Measurements from ENCODE around the gene GAS2L2. TPM values are rescaled to one million over a fixed set of nuclear protein-coding genes. Genes with fewer than 3 reads are reported as not detected.

GAS2L2 gene
- total RNA-seq, 1 donor from 2014 or later: 0.07 TPM

GRCh38 chr17:35731239-35731916 is 21.7 kb downstream of the GAS2L2 start, which contains the start of gene RASL10B:
RASL10B (plus strand) TSS chr17:35731639; CDS start chr17:35735185, 3,546 bp downstream.
- peaks cover 28% of the 10 kb centered on the region for H4K20me1 ChIP-seq (ENCODE audit: insufficient read depth, low read length)
- DNase-seq (ENCODE audit: low read depth) (no peak), FAIRE-seq (no peak)
- H3K79me2 ChIP-seq (ENCODE audit: insufficient read depth, low read length): no peaks in the 10 kb centered on the region
- H3K9me3 Mint-ChIP-seq (ENCODE audit: unreplicated experiment): no peaks in the 10 kb centered on the region
- peak within 1 kb of the TSS; percentile 61 for H3K9ac ChIP-seq (ENCODE audit: low read length)
- H3K27me3 ChIP-seq (ENCODE audit: insufficient read depth, low read length): no peaks in the 10 kb centered on the region
- peaks cover 31% of the 10 kb centered on the region for H3K4me1 Mint-ChIP-seq (ENCODE audit: low read depth, unreplicated experiment)
- peaks cover 23% of the 10 kb centered on the region for H3K4me1 ChIP-seq (ENCODE audit: insufficient read depth, low read length)
- H3K4me2 ChIP-seq (ENCODE audit: low read length): peak within 1 kb of the TSS; percentile 94
- H3K36me3 ChIP-seq (ENCODE audit: insufficient read depth, low read length): peaks cover 8% of the 10 kb centered on the region
- peak within 1 kb of the TSS; percentile 62 for H3K4me3 ChIP-seq (ENCODE audit: insufficient read depth, low read depth, low read length)
- peaks cover 11% of the 10 kb centered on the region for H3K36me3 Mint-ChIP-seq (ENCODE audit: low read depth, unreplicated experiment)
- H2AFZ ChIP-seq (ENCODE audit: low read depth, low read length): no peak within 1 kb of the TSS
- no peak for TF ChIP-seq EZH2 (IDR thresholded peaks at IDR 0.05; ENCODE audit: insufficient read depth, low read length)
- no peak for TF ChIP-seq CTCF (IDR thresholded peaks at IDR 0.05; ENCODE audit: insufficient read depth, low read depth, low read length)
- peak within 1 kb of the TSS; percentile 88 for H3K4me3 Mint-ChIP-seq (ENCODE audit: unreplicated experiment)
- peaks cover 6% of the 10 kb centered on the region for H3K27me3 Mint-ChIP-seq (ENCODE audit: low read depth, unreplicated experiment)
- peak within 1 kb of the TSS; percentile 85 for H3K27ac Mint-ChIP-seq (ENCODE audit: unreplicated experiment)
- no peaks in the 10 kb centered on the region for H3K9me3 ChIP-seq (ENCODE audit: insufficient read depth, low read depth, low read length)
- no peak within 1 kb of the TSS for H3K27ac ChIP-seq (ENCODE audit: low read depth, low read length)

- Histone ChIP-seq H3K4me1 (ENCODE audit: insufficient read depth, low read length) (peaks cover 30% of the 10 kb centered on the region), H4K20me1 (ENCODE audit: insufficient read depth, low read length) (peaks cover 32% of the 10 kb centered on the region), H3K4me2 (ENCODE audit: low read length) (peak overlapping the region; percentile 78), H3K9me3 (ENCODE audit: insufficient read depth, low read depth, low read length) (no peaks in the 10 kb centered on the region), H3K27ac (ENCODE audit: low read depth, low read length) (no peak overlapping the region), H3K27me3 (ENCODE audit: insufficient read depth, low read length) (no peaks in the 10 kb centered on the region), H3K36me3 (ENCODE audit: insufficient read depth, low read length) (peaks cover 11% of the 10 kb centered on the region), H3K4me3 (ENCODE audit: insufficient read depth, low read depth, low read length) (no peak overlapping the region), H3K9ac (ENCODE audit: low read length) (no peak overlapping the region), H3K79me2 (ENCODE audit: insufficient read depth, low read length) (no peaks in the 10 kb centered on the region), H2AFZ (ENCODE audit: low read depth, low read length) (no peak overlapping the region)
- H3K27ac Mint-ChIP-seq (ENCODE audit: unreplicated experiment): no peak overlapping the region
- H3K36me3 Mint-ChIP-seq (ENCODE audit: low read depth, unreplicated experiment): peaks cover 16% of the 10 kb centered on the region
- peaks cover 39% of the 10 kb centered on the region for H3K4me1 Mint-ChIP-seq (ENCODE audit: low read depth, unreplicated experiment)
- no peaks in the 10 kb centered on the region for H3K9me3 Mint-ChIP-seq (ENCODE audit: unreplicated experiment)
- DNase-seq (ENCODE audit: low read depth): no peak
- H3K27me3 Mint-ChIP-seq (ENCODE audit: low read depth, unreplicated experiment): peaks cover 3% of the 10 kb centered on the region
- peak overlapping the region; percentile 81 for H3K4me3 Mint-ChIP-seq (ENCODE audit: unreplicated experiment)
- no peak for FAIRE-seq
- no peak for TF ChIP-seq CTCF (IDR thresholded peaks at IDR 0.05; ENCODE audit: insufficient read depth, low read depth, low read length)
- TF ChIP-seq EZH2 (IDR thresholded peaks at IDR 0.05; ENCODE audit: insufficient read depth, low read length): no peak
Observed at GRCh38 chr17:35730400-35731005, 22.5 kb downstream of the GAS2L2 start.

GRCh38 chr17:35729405-35729833 is 23.6 kb downstream of the GAS2L2 start:
- no peak overlapping the region for H3K4me2 ChIP-seq (ENCODE audit: low read length)
- no peaks in the 10 kb centered on the region for H3K27me3 ChIP-seq (ENCODE audit: insufficient read depth, low read length)
- Mint-ChIP-seq H3K9me3 (ENCODE audit: unreplicated experiment) (no peaks in the 10 kb centered on the region), H3K27ac (ENCODE audit: unreplicated experiment) (no peak overlapping the region), H3K27me3 (ENCODE audit: low read depth, unreplicated experiment) (peaks cover 2% of the 10 kb centered on the region), H3K4me3 (ENCODE audit: unreplicated experiment) (no peak overlapping the region), H3K4me1 (ENCODE audit: low read depth, unreplicated experiment) (peaks cover 41% of the 10 kb centered on the region), H3K36me3 (ENCODE audit: low read depth, unreplicated experiment) (peaks cover 19% of the 10 kb centered on the region)
- no peak for DNase-seq (ENCODE audit: low read depth)
- peaks cover 21% of the 10 kb centered on the region for H3K36me3 ChIP-seq (ENCODE audit: insufficient read depth, low read length)
- H3K27ac ChIP-seq (ENCODE audit: low read depth, low read length): no peak overlapping the region
- H3K9ac ChIP-seq (ENCODE audit: low read length): no peak overlapping the region
- FAIRE-seq: no peak
- H2AFZ ChIP-seq (ENCODE audit: low read depth, low read length): no peak overlapping the region
- TF ChIP-seq EZH2 (IDR thresholded peaks at IDR 0.05; ENCODE audit: insufficient read depth, low read length): no peak
- no peaks in the 10 kb centered on the region for H3K79me2 ChIP-seq (ENCODE audit: insufficient read depth, low read length)
- peaks cover 36% of the 10 kb centered on the region for H4K20me1 ChIP-seq (ENCODE audit: insufficient read depth, low read length)
- H3K9me3 ChIP-seq (ENCODE audit: insufficient read depth, low read depth, low read length): no peaks in the 10 kb centered on the region
- H3K4me1 ChIP-seq (ENCODE audit: insufficient read depth, low read length): peaks cover 32% of the 10 kb centered on the region
- no peak overlapping the region for H3K4me3 ChIP-seq (ENCODE audit: insufficient read depth, low read depth, low read length)

All from astrocyte (in vitro differentiated cells and primary cell).